SK-N-SH treated with all-trans-retinoic acid at 6 μM for 48 hours (cell line): Measurements from ENCODE around the gene CHST12.

ENCODE experiments used
- ATAC-seq: fragments of 200-7000 bp; cut with Tn5 transposase; 3 replicates; pipeline ENCODE4 v1.9.1; 2020; ENCODE audit warnings: mild to moderate bottlenecking, moderate library complexity
- ARNTL ChIP-seq: fragments of 450-650 bp; formaldehyde crosslinking; IDR thresholded peaks from 2 replicates; pipeline ENCODE4 v1.5.0; 2020; ENCODE audit warnings: low read depth, mild to moderate bottlenecking, moderate library complexity, borderline replicate concordance
- BACH2 ChIP-seq: fragments of 250-450 bp; sonication (Bioruptor Pico); IDR thresholded peaks from 2 replicates; pipeline ENCODE4 v1.9.0; 2021; ENCODE audit warnings: mild to moderate bottlenecking, borderline replicate concordance
- GLIS3 ChIP-seq: fragments of 250-450 bp; sonication (Bioruptor Pico); IDR thresholded peaks from 2 replicates; pipeline ENCODE4 v1.5.0; 2020; ENCODE audit warnings: mild to moderate bottlenecking, moderate library complexity
- ISL1 ChIP-seq: fragments of 250-450 bp; sonication (Bioruptor Pico); IDR thresholded peaks from 2 replicates; pipeline ENCODE4 v2.1.2; 2022; ENCODE audit warnings: mild to moderate bottlenecking, moderate library complexity
- OSR1 ChIP-seq: fragments of 250-450 bp; sonication (Bioruptor Pico); IDR thresholded peaks from 2 replicates; pipeline ENCODE4 v1.8.0; 2022; ENCODE audit warnings: moderate library complexity, mild to moderate bottlenecking, inconsistent platforms
- PPARA ChIP-seq: fragments of 250-450 bp; sonication (Bioruptor Pico); IDR thresholded peaks from 2 replicates; pipeline ENCODE4 v1.5.0; 2020; ENCODE audit warnings: mild to moderate bottlenecking, borderline replicate concordance
- RARB ChIP-seq: fragments of 250-450 bp; sonication (Bioruptor Pico); IDR thresholded peaks from 2 replicates; pipeline ENCODE4 v1.8.0; 2021; ENCODE audit warnings: mild to moderate bottlenecking, moderate library complexity
- SNAI2 ChIP-seq: fragments of 250-450 bp; sonication (Bioruptor Pico); IDR thresholded peaks from 2 replicates; pipeline ENCODE4 v1.5.0; 2020; ENCODE audit warnings: mild to moderate bottlenecking, moderate library complexity
- TOX ChIP-seq: fragments of 250-450 bp; sonication (Bioruptor Pico); IDR thresholded peaks from 2 replicates; pipeline ENCODE4 v1.8.0; 2021; ENCODE audit warnings: mild to moderate bottlenecking, moderate library complexity, borderline replicate concordance
- ZC3H10 ChIP-seq: fragments of 250-450 bp; sonication (Bioruptor Pico); IDR thresholded peaks from 2 replicates; pipeline ENCODE4 v1.5.1; 2021; ENCODE audit warnings: mild to moderate bottlenecking, moderate library complexity
- ZFP3 ChIP-seq: fragments of 250-450 bp; sonication (Bioruptor Pico); IDR thresholded peaks from 2 replicates; pipeline ENCODE4 v1.5.0; 2020; ENCODE audit warnings: mild to moderate bottlenecking, moderate library complexity
- ZNF70 ChIP-seq: fragments of 450-650 bp; formaldehyde crosslinking; IDR thresholded peaks from 2 replicates; pipeline ENCODE4 v1.5.0; 2020; ENCODE audit warnings: mild to moderate bottlenecking, moderate library complexity
- TF ChIP-seq, protein P1 (sequence below): fragments of 250-450 bp; sonication (Bioruptor Pico); IDR thresholded peaks from 2 replicates; pipeline ENCODE4 v1.5.0; 2020; ENCODE audit warnings: mild to moderate bottlenecking, moderate library complexity
- TF ChIP-seq, protein P2 (sequence below): fragments of 250-450 bp; sonication (Bioruptor Pico); IDR thresholded peaks from 2 replicates; pipeline ENCODE4 v1.8.0; 2021; ENCODE audit warnings: low read depth, mild to moderate bottlenecking, moderate library complexity, borderline replicate concordance
- TF ChIP-seq, protein P3 (sequence below): fragments of 250-450 bp; sonication (Bioruptor Pico); IDR thresholded peaks from 2 replicates; pipeline ENCODE4 v1.8.0; 2020; ENCODE audit warnings: mild to moderate bottlenecking, moderate library complexity, borderline replicate concordance

Gene CHST12

DNA sequence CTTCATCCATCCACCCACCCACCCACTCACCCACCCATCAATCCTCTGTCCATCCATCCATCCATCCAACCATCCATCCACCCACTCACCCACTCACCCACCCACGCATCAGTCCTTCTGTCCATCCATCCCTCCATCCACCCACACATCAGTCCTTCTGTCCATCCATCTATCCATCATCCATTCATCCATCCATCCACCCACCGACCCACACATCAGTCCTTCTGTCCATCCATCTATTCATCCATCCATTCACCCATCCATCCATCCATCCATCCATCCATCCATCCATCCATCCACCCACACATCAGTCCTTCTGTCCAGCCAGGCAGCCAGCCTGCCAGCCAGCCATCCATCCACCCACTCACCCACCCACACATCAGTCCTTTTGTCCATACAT lies 88.6 kb downstream of the CHST12 start (continued):
- TF ChIP-seq, protein P1, sequence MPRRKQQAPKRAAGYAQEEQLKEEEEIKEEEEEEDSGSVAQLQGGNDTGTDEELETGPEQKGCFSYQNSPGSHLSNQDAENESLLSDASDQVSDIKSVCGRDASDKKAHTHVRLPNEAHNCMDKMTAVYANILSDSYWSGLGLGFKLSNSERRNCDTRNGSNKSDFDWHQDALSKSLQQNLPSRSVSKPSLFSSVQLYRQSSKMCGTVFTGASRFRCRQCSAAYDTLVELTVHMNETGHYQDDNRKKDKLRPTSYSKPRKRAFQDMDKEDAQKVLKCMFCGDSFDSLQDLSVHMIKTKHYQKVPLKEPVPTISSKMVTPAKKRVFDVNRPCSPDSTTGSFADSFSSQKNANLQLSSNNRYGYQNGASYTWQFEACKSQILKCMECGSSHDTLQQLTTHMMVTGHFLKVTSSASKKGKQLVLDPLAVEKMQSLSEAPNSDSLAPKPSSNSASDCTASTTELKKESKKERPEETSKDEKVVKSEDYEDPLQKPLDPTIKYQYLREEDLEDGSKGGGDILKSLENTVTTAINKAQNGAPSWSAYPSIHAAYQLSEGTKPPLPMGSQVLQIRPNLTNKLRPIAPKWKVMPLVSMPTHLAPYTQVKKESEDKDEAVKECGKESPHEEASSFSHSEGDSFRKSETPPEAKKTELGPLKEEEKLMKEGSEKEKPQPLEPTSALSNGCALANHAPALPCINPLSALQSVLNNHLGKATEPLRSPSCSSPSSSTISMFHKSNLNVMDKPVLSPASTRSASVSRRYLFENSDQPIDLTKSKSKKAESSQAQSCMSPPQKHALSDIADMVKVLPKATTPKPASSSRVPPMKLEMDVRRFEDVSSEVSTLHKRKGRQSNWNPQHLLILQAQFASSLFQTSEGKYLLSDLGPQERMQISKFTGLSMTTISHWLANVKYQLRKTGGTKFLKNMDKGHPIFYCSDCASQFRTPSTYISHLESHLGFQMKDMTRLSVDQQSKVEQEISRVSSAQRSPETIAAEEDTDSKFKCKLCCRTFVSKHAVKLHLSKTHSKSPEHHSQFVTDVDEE (CRISPR knock-in tag), result no peak
- TF ChIP-seq PPARA (CRISPR knock-in tag), result no peak
- no peak for TF ChIP-seq TOX (CRISPR knock-in tag)
- TF ChIP-seq ZFP3 (CRISPR knock-in tag), result no peak

DNA sequence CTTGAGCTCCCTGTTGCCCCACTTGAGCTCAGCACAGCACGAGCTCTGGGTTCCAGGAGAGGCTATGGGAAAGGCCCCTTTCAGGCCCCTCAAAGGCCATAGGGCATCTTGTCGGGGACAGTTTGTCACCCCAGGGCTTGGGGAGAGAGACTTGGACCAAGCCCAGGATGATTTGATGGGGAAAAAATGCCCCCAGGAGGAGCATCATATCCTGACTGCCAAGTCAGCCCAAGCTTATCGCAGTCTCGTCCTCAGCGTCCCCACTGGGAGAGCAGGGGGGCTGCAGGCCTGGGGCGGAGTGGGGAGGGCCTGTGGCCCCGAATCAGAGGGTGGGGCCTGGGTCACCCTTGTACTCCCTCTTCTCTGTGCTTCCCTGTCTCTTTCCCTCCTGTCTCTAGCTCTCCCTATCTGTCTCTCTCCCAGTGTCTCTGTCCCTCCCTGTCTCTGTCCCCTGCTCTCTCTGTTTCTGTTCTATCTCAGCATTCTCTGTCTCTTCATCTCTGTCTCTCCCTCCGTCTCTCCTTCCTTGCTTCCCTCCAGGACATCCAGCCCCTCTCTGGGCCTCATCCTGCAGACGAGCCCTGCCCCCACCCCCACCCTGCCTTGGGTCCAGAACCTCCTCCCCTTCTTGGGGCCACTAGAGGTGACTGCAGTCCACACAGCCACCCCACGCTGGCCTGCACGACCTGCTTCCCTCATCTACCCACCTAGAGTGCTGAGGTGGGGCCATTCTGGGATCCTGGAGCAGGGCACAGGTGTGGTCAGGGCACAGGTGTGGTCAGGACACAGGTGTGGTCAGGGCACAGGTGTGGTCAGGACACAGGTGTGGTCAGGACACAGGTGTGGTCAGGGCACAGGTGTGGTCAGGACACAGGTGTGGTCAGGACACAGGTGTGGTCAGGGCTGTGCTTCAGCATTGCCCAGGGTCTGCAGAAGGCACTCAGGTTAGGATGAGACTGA lies 90.1 kb downstream of the CHST12 start:
- peak; percentile 31; the same call in 2 of the 3 replicates for ATAC-seq
- TF ChIP-seq TOX (CRISPR knock-in tag), result no peak
- TF ChIP-seq, all 23 proteins: peak for 0

DNA sequence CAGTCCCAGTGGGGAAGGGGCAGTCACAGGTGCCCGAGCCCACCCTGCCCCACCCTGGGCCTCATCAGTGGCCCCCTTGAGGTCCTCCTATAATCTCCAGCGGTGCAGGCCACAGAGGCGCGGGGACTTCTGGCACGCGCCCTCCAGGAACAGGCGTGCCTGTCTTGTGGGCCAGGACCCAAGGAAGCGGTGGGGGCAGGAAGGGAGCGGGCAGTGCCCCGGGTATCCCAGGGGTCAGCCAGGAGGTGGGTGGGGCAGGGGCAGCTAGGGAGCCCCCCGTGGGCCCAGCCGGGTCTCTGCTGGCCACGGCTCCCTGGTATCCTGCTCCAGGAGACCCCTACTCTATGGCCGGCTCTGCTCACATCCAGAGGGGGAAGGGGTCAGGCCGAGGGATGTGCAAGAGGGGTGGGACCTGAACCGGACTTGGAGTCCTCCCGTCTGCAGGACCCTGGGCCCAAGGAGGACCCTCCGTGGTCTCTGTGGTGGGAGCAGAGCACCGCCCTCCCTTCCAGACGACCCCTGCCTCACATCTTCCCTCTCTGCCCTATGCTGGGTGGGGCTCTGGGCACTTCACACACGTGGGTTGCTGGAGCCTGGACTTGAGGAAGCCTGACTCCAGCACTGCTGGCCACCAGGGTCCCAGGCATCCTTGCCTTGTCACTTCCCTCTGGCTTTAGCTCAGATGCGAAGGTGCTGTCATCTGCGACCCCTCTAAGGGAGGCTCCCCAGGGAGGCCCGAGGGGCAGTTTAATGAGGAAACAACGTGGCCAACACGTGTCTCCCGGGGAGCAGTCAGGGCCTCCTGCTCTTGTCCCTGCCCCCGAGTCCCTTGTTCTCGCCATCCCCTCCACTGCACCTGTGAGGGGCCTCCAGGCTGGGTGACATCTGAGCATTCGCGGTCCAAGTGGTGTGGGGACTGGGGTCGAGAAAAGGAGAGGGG lies 91.0 kb downstream of the CHST12 start:
- TF ChIP-seq ZC3H10 (no peak), BACH2 (CRISPR knock-in tag) (no peak), ISL1 (CRISPR knock-in tag) (no peak), OSR1 (CRISPR knock-in tag) (no peak), PPARA (CRISPR knock-in tag) (no peak), RARB (CRISPR knock-in tag) (no peak), ZFP3 (CRISPR knock-in tag) (no peak)
- TF ChIP-seq, protein P1 (CRISPR knock-in tag), result no peak
- TF ChIP-seq, protein P2, sequence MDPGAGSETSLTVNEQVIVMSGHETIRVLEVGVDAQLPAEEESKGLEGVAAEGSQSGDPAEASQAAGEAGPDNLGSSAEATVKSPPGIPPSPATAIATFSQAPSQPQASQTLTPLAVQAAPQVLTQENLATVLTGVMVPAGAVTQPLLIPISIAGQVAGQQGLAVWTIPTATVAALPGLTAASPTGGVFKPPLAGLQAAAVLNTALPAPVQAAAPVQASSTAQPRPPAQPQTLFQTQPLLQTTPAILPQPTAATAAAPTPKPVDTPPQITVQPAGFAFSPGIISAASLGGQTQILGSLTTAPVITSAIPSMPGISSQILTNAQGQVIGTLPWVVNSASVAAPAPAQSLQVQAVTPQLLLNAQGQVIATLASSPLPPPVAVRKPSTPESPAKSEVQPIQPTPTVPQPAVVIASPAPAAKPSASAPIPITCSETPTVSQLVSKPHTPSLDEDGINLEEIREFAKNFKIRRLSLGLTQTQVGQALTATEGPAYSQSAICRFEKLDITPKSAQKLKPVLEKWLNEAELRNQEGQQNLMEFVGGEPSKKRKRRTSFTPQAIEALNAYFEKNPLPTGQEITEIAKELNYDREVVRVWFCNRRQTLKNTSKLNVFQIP (CRISPR knock-in tag), result no peak
- ATAC-seq, result no peak

DNA sequence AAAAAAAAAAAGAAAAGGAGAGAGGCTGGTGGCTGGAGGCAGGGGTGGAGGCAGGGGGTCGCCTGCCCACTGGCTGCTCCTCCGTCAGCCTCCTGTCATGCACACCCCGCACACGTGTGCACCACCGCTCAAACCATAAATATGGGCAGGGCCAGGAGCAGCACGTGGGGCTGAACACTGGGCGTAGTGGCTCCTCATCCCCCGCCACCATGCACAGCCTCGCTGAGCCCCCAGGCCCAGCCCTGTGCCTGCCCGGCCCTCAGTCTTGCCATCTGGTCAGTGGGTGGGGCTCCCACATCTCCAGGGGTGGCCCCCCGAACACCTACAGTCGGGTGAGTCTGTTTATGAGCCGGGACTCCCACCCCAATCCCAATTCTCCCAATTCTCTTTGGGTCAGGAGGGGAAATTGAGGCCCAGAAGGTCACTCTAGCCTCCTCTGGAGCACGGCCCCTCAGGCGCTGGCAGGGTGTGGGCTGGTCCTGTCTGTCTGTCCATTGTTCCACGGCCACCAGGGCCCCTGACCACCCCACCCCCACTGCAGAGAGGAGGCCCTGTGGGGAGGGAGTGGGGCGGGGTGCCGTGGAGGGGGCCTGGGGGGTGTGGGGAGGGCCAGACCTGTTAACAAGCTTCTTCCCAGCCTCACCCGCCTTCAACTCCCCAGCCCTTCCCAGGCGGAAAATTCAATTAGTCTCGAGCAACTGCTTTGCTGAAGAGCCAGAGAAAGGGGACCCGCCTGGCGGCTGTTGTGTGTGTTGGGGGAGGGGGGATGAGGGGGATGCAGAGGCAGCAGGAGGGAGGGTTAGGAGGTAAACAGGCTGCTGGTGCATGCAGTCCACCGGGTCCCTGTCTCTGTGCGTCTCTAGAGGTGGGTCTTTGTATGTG lies 92.2 kb downstream of the CHST12 start:
- ATAC-seq, result peak; percentile 5; the same call in 1 of the 3 replicates
- no peak for TF ChIP-seq ISL1 (CRISPR knock-in tag)
- no peak for TF ChIP-seq ZNF70 (CRISPR knock-in tag)
- TF ChIP-seq, protein P3, sequence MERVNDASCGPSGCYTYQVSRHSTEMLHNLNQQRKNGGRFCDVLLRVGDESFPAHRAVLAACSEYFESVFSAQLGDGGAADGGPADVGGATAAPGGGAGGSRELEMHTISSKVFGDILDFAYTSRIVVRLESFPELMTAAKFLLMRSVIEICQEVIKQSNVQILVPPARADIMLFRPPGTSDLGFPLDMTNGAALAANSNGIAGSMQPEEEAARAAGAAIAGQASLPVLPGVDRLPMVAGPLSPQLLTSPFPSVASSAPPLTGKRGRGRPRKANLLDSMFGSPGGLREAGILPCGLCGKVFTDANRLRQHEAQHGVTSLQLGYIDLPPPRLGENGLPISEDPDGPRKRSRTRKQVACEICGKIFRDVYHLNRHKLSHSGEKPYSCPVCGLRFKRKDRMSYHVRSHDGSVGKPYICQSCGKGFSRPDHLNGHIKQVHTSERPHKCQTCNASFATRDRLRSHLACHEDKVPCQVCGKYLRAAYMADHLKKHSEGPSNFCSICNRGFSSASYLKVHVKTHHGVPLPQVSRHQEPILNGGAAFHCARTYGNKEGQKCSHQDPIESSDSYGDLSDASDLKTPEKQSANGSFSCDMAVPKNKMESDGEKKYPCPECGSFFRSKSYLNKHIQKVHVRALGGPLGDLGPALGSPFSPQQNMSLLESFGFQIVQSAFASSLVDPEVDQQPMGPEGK (CRISPR knock-in tag), result no peak
- no peak for TF ChIP-seq ARNTL (CRISPR knock-in tag)
- no peak for TF ChIP-seq SNAI2 (CRISPR knock-in tag)
- TF ChIP-seq GLIS3 (CRISPR knock-in tag), result no peak
- TF ChIP-seq TOX (CRISPR knock-in tag), result no peak
- TF ChIP-seq OSR1 (CRISPR knock-in tag), result no peak
